GM19351 (cell line): ENCODE measurements around the gene ZNF865.

Experiments used
- ATAC-seq: cut with Tn5 transposase; IDR thresholded peaks from one replicate; pipeline ENCODE4 v1.9.1; 2021; ENCODE audit warnings: mild to moderate bottlenecking, moderate library complexity; ENCODE audit not compliant: unreplicated experiment

ZNF865 gene

GRCh38 chr19:55603581-55604292 is 1.7 kb upstream of the ZNF865 start:
- no peak for ATAC-seq

GRCh38 chr19:55605207-55605636 is 225 bp upstream of the ZNF865 start:
- ATAC-seq = peak; percentile 61

GRCh38 chr19:55606471-55606787 is 982 bp downstream of the ZNF865 start:
- ATAC-seq = no peak

- ATAC-seq = no peak
Observed at GRCh38 chr19:55606817-55607216, 1.4 kb downstream of the ZNF865 start.

GRCh38 chr19:55609326-55609725 is 3.9 kb downstream of the ZNF865 start:
- ATAC-seq = no peak

GRCh38 chr19:55611300-55611982 is 6.0 kb downstream of the ZNF865 start:
- no peak for ATAC-seq

- ATAC-seq = no peak
Observed at GRCh38 chr19:55611983-55612645, 6.7 kb downstream of the ZNF865 start.

- no peak for ATAC-seq
Observed at GRCh38 chr19:55613396-55613795, 7.9 kb downstream of the ZNF865 start.

GRCh38 chr19:55613930-55614710 is 8.7 kb downstream of the ZNF865 start:
- ATAC-seq = no peak

GRCh38 chr19:55614711-55615542 is 9.5 kb downstream of the ZNF865 start:
- no peak for ATAC-seq

GRCh38 chr19:55615543-55616394 is 10.3 kb downstream of the ZNF865 start:
- ATAC-seq = no peak

GRCh38 chr19:55616395-55616875 is 11.0 kb downstream of the ZNF865 start:
- no peak for ATAC-seq

GRCh38 chr19:55617426-55617825 is 12.0 kb downstream of the ZNF865 start:
- ATAC-seq = no peak

GRCh38 chr19:55618426-55618825 is 13.0 kb downstream of the ZNF865 start:
- ATAC-seq = no peak

- no peak for ATAC-seq
Observed at GRCh38 chr19:55619286-55619685, 13.8 kb downstream of the ZNF865 start.

- no peak for ATAC-seq
Observed at GRCh38 chr19:55620410-55621204, 15.2 kb downstream of the ZNF865 start.

GRCh38 chr19:55621205-55621672 is 15.8 kb downstream of the ZNF865 start:
- ATAC-seq = no peak

GRCh38 chr19:55621673-55622231 is 16.3 kb downstream of the ZNF865 start:
- no peak for ATAC-seq
